IPS-18a (cell line): ENCODE data around the gene B4GALNT3.

ENCODE experiments used
- H3K27ac ChIP-seq: one replicate; pipeline ENCODE4 v1.5.1; 2013; ENCODE audit warnings: low read length
- H3K27me3 ChIP-seq: one replicate; pipeline ENCODE4 v1.6.1; 2013; ENCODE audit warnings: mild to moderate bottlenecking, low read length; ENCODE audit not compliant: control insufficient read depth, insufficient read depth
- H3K36me3 ChIP-seq: one replicate; pipeline ENCODE4 v1.6.1; 2013; ENCODE audit warnings: low read depth, low read length; ENCODE audit not compliant: control insufficient read depth
- H3K4me1 ChIP-seq: one replicate; pipeline ENCODE4 v1.6.1; 2013; ENCODE audit warnings: low read depth, low read length; ENCODE audit not compliant: control insufficient read depth
- H3K4me3 ChIP-seq: one replicate; pipeline ENCODE4 v1.5.1; 2013; ENCODE audit warnings: low read length
- H3K9ac ChIP-seq: one replicate; pipeline ENCODE4 v1.6.1; 2013; ENCODE audit warnings: mild to moderate bottlenecking, low read length, moderate library complexity
- H3K9me3 ChIP-seq: one replicate; pipeline ENCODE4 v1.6.1; 2013; ENCODE audit warnings: low read depth, low read length; ENCODE audit not compliant: control insufficient read depth

The B4GALNT3 gene

GRCh38 chr12:552466-552865 is 92.7 kb downstream of the B4GALNT3 start:
- H3K4me1 ChIP-seq = no peaks in the 10 kb centered on the region
- no peaks in the 10 kb centered on the region for H3K36me3 ChIP-seq
- no peak overlapping the region for H3K4me3 ChIP-seq
- no peak overlapping the region for H3K9ac ChIP-seq
- H3K9me3 ChIP-seq = no peaks in the 10 kb centered on the region
- H3K27me3 ChIP-seq = no peaks in the 10 kb centered on the region
- no peak overlapping the region for H3K27ac ChIP-seq

- H3K4me3 ChIP-seq = no peak overlapping the region
- H3K9ac ChIP-seq = no peak overlapping the region
- H3K27ac ChIP-seq = no peak overlapping the region
- H3K4me1 ChIP-seq = no peaks in the 10 kb centered on the region
- no peaks in the 10 kb centered on the region for H3K27me3 ChIP-seq
- no peaks in the 10 kb centered on the region for H3K9me3 ChIP-seq
- no peaks in the 10 kb centered on the region for H3K36me3 ChIP-seq
Observed at GRCh38 chr12:553216-554000, 93.7 kb downstream of the B4GALNT3 start.

GRCh38 chr12:554001-554285 is 94.2 kb downstream of the B4GALNT3 start:
- no peaks in the 10 kb centered on the region for H3K9me3 ChIP-seq
- no peak overlapping the region for H3K9ac ChIP-seq
- no peaks in the 10 kb centered on the region for H3K36me3 ChIP-seq
- no peaks in the 10 kb centered on the region for H3K27me3 ChIP-seq
- no peak overlapping the region for H3K4me3 ChIP-seq
- H3K4me1 ChIP-seq = no peaks in the 10 kb centered on the region
- H3K27ac ChIP-seq = no peak overlapping the region

- H3K27me3 ChIP-seq = no peaks in the 10 kb centered on the region
- no peak overlapping the region for H3K27ac ChIP-seq
- H3K36me3 ChIP-seq = no peaks in the 10 kb centered on the region
- no peaks in the 10 kb centered on the region for H3K9me3 ChIP-seq
- H3K4me3 ChIP-seq = no peak overlapping the region
- no peak overlapping the region for H3K9ac ChIP-seq
- no peaks in the 10 kb centered on the region for H3K4me1 ChIP-seq
Observed at GRCh38 chr12:556498-556897, 96.8 kb downstream of the B4GALNT3 start.

- H3K4me3 ChIP-seq = no peak overlapping the region
- no peaks in the 10 kb centered on the region for H3K36me3 ChIP-seq
- no peaks in the 10 kb centered on the region for H3K27me3 ChIP-seq
- H3K9ac ChIP-seq = no peak overlapping the region
- no peak overlapping the region for H3K27ac ChIP-seq
- no peaks in the 10 kb centered on the region for H3K9me3 ChIP-seq
- H3K4me1 ChIP-seq = no peaks in the 10 kb centered on the region
Observed at GRCh38 chr12:558580-558979, 98.8 kb downstream of the B4GALNT3 start.

- Histone ChIP-seq H3K9ac (no peak overlapping the region), H3K27ac (no peak overlapping the region), H3K27me3 (no peaks in the 10 kb centered on the region), H3K4me1 (no peaks in the 10 kb centered on the region), H3K36me3 (no peaks in the 10 kb centered on the region), H3K4me3 (no peak overlapping the region), H3K9me3 (no peaks in the 10 kb centered on the region)
Observed at GRCh38 chr12:559208-559905, 99.6 kb downstream of the B4GALNT3 start.

- no peaks in the 10 kb centered on the region for H3K9me3 ChIP-seq
Observed at GRCh38 chr12:559906-560455, 100.2 kb downstream of the B4GALNT3 start.

GRCh38 chr12:560691-561390 is 101.1 kb downstream of the B4GALNT3 start:
- Histone ChIP-seq H3K36me3 (no peaks in the 10 kb centered on the region), H3K4me1 (no peaks in the 10 kb centered on the region)

More at GRCh38 chr12:559906-560455, 100.2 kb downstream of the B4GALNT3 start:
- no peaks in the 10 kb centered on the region for H3K27me3 ChIP-seq
- no peak overlapping the region for H3K27ac ChIP-seq
- no peaks in the 10 kb centered on the region for H3K36me3 ChIP-seq
- H3K9ac ChIP-seq = no peak overlapping the region
- no peaks in the 10 kb centered on the region for H3K4me1 ChIP-seq
- no peak overlapping the region for H3K4me3 ChIP-seq

GRCh38 chr12:561391-561705 is 101.6 kb downstream of the B4GALNT3 start:
- no peaks in the 10 kb centered on the region for H3K4me1 ChIP-seq
- H3K36me3 ChIP-seq = no peaks in the 10 kb centered on the region
- H3K27ac ChIP-seq = no peak overlapping the region
- H3K27me3 ChIP-seq = no peaks in the 10 kb centered on the region
- H3K9ac ChIP-seq = no peak overlapping the region
- no peaks in the 10 kb centered on the region for H3K9me3 ChIP-seq
- H3K4me3 ChIP-seq = no peak overlapping the region

More at GRCh38 chr12:560691-561390, 101.1 kb downstream of the B4GALNT3 start:
- Histone ChIP-seq H3K9me3 (no peaks in the 10 kb centered on the region), H3K27me3 (no peaks in the 10 kb centered on the region), H3K27ac (no peak overlapping the region), H3K4me3 (no peak overlapping the region), H3K9ac (no peak overlapping the region)

GRCh38 chr12:561908-562593 is 102.3 kb downstream of the B4GALNT3 start:
- no peaks in the 10 kb centered on the region for H3K36me3 ChIP-seq
- no peak overlapping the region for H3K9ac ChIP-seq
- H3K27ac ChIP-seq = no peak overlapping the region
- H3K9me3 ChIP-seq = no peaks in the 10 kb centered on the region
- no peaks in the 10 kb centered on the region for H3K27me3 ChIP-seq
- H3K4me1 ChIP-seq = no peaks in the 10 kb centered on the region
- no peak overlapping the region for H3K4me3 ChIP-seq

GRCh38 chr12:562634-563033 is 102.9 kb downstream of the B4GALNT3 start:
- no peaks in the 10 kb centered on the region for H3K4me1 ChIP-seq
- H3K27ac ChIP-seq = no peak overlapping the region
- no peaks in the 10 kb centered on the region for H3K9me3 ChIP-seq
- no peak overlapping the region for H3K4me3 ChIP-seq
- H3K36me3 ChIP-seq = no peaks in the 10 kb centered on the region
- H3K9ac ChIP-seq = no peak overlapping the region
- H3K27me3 ChIP-seq = no peaks in the 10 kb centered on the region
